Measurements from ENCODE around the gene PLA2G2E. TPM values are rescaled to one million over a fixed set of nuclear protein-coding genes. Genes with fewer than 3 reads are reported as not detected.
"Not testable (repeated sequence)": the region's sequence is repeated elsewhere in the genome, so short reads cannot be mapped to it uniquely, and the experiment has no call there.

PLA2G2E gene
- total RNA-seq, 6 experiments from 2014 or later: not detected

DNA sequence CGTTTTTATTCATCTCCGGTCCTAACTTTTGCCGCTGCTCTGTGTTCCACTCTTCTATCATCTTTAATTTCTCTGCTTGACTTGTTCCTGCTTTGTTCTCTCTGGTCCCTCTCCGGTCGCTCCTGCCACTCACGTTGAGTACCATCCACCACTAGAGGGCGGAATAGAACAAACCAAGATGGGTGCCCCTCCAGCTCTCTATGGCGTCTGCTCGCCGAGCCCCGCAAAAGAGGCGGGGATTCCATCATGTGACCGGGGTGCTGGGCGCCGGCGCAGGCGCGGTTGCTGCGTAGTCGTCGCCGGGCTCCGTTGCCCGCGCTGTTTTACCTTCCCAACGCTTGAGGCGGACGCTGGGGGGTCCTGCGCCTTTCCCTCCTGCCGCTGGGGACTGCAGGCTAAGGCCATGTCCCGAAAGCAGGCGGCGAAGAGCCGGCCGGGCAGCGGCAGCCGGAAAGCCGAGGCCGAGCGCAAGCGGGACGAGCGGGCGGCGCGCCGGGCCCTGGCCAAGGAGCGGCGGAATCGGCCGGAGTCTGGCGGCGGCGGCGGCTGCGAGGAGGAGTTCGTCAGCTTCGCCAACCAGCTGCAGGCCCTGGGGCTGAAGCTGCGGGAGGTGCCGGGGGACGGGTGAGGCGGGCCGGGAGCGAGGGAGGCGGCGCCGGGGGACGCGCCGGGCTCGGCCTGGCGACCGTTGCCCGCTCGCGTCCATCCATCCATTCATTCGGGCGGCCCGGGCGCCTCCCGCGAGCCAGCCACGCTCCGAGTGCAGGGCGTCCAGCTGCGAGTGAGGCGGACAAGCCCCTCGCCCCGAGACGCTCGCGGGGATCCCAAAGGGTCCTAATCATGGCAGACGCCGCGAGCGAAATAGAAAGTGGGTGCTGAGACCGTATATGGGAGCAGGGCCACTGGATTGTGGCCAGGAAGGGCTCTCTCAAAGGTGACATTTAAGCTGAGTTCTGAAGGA is 41.0 kb downstream of the PLA2G2E start, which contains the start of gene OTUD3:
Gene OTUD3, plus strand, starts transcription at position 285 of the 961 bp plus-strand sequence. Its CDS starts 119 bp downstream, at position 404.
- Histone ChIP-seq H3K27ac (peak within 1 kb of the TSS; percentile 76 to 92 (median 83)), H3K36me3 (no peaks in the 10 kb centered on the region), H3K27me3 (no peaks in the 10 kb centered on the region), H3K4me3 (peak within 1 kb of the TSS; percentile 73 to 89 (median 86)), H3K4me1 (peaks cover 0 to 11% (median 0%) of the 10 kb centered on the region in 4 donors), H3K9me3 (no peaks in the 10 kb centered on the region)
- intact Hi-C loops (cut with DNase I): no loop called here
- 0% methylated on average over 38 of the region's 97 CpGs for WGBS (ENCODE audit: insufficient coverage, low coverage, low lambda C conversion rate, missing lambda C conversion rate)
- peak; percentile 93 to 97 (median 96) for DNase-seq
- TF ChIP-seq, protein P1, sequence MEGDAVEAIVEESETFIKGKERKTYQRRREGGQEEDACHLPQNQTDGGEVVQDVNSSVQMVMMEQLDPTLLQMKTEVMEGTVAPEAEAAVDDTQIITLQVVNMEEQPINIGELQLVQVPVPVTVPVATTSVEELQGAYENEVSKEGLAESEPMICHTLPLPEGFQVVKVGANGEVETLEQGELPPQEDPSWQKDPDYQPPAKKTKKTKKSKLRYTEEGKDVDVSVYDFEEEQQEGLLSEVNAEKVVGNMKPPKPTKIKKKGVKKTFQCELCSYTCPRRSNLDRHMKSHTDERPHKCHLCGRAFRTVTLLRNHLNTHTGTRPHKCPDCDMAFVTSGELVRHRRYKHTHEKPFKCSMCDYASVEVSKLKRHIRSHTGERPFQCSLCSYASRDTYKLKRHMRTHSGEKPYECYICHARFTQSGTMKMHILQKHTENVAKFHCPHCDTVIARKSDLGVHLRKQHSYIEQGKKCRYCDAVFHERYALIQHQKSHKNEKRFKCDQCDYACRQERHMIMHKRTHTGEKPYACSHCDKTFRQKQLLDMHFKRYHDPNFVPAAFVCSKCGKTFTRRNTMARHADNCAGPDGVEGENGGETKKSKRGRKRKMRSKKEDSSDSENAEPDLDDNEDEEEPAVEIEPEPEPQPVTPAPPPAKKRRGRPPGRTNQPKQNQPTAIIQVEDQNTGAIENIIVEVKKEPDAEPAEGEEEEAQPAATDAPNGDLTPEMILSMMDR (IDR thresholded peaks at IDR 0.05): peak; percentile 83 to 95 (median 93)
- peak; percentile 80 for TF ChIP-seq POLR2A (IDR thresholded peaks at IDR 0.05)
- peak; percentile 99 for ATAC-seq

DNA sequence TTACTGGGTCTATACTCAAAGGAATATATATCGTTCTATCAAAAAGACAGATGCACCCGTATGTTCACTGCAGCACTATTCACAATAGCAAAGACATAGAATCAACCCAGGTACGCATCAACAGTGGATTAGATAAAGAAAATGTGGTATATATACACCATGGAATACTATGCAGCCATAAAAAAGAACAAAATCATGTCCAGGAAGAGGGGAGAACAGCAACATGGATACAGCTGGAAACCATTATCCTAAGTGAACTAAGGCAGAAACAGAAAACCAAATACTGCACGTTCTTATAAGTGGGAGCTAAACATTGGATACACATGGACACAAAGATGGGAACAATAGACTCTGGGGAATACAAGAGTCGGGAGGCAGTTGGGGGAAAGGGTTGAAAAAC is 42.6 kb downstream of the PLA2G2E start:
- intact Hi-C loops (cut with DNase I): not testable (repeated sequence)
- H3K4me1 ChIP-seq: peaks cover 0 to 11% (median 0%) of the 10 kb centered on the region in 4 donors

DNA sequence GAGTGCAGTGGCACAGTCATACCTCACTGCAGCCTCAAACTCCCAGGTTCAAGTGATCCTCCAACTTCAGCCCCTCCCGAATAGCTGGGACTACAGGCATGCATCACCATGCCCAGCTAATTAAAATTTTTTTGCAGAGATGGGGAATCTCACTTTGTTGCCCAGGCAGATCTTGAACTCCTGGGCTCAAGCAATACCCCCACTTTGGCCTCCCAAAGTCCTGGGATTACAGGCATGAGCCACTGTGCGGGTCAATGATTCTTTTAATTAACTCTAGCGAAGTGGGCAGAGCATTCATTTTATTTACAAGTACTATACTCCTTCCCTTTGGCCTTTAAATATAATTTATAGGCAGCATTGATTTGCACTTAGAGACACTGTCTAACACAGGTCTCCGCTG is 43.8 kb downstream of the PLA2G2E start:
- Histone ChIP-seq H3K27me3 (no peaks in the 10 kb centered on the region), H3K9me3 (no peaks in the 10 kb centered on the region), H3K4me3 (no peak overlapping the region), H3K27ac (no peak overlapping the region), H3K36me3 (no peaks in the 10 kb centered on the region), H3K4me1 (peaks cover 0 to 11% (median 0%) of the 10 kb centered on the region in 4 donors)
- DNase-seq (no peak), ATAC-seq (no peak)
- intact Hi-C loops (cut with DNase I): no loop called here
- TF ChIP-seq, protein P1 (IDR thresholded peaks at IDR 0.05): no peak
- no peak for TF ChIP-seq POLR2A (IDR thresholded peaks at IDR 0.05)
- WGBS (ENCODE audit: insufficient coverage, low coverage, low lambda C conversion rate, missing lambda C conversion rate): 92% methylated on average over 4 of the region's 4 CpGs

More for the DNA sequence above, 42.6 kb downstream of the PLA2G2E start:
- not testable (repeated sequence) for H3K36me3 ChIP-seq, DNase-seq, ATAC-seq, H3K4me3 ChIP-seq, H3K27me3 ChIP-seq, H3K9me3 ChIP-seq, H3K27ac ChIP-seq
- 77% methylated on average over 5 of the region's 5 CpGs for WGBS (ENCODE audit: insufficient coverage, low coverage, low lambda C conversion rate, missing lambda C conversion rate)

GRCh38 chr1:19879227-19879626 is 44.2 kb downstream of the PLA2G2E start:
- Histone ChIP-seq H3K27ac (no peak overlapping the region), H3K4me1 (peaks cover 0 to 11% (median 0%) of the 10 kb centered on the region in 4 donors), H3K9me3 (no peaks in the 10 kb centered on the region), H3K4me3 (no peak overlapping the region), H3K36me3 (no peaks in the 10 kb centered on the region), H3K27me3 (no peaks in the 10 kb centered on the region)
- ATAC-seq: no peak
- DNase-seq: no peak
- TF ChIP-seq POLR2A (IDR thresholded peaks at IDR 0.05): no peak
- TF ChIP-seq, protein P1 (IDR thresholded peaks at IDR 0.05): no peak
- WGBS (ENCODE audit: insufficient coverage, low coverage, low lambda C conversion rate, missing lambda C conversion rate): 70% methylated on average over 4 of the region's 4 CpGs
- intact Hi-C loops (cut with DNase I): no loop called here

GRCh38 chr1:19878637-19878985 is 44.8 kb downstream of the PLA2G2E start:
- no peaks in the 10 kb centered on the region for H3K27me3 ChIP-seq
- WGBS (ENCODE audit: insufficient coverage, low coverage, low lambda C conversion rate, missing lambda C conversion rate): 80% methylated on average over 12 of the region's 12 CpGs
- no peaks in the 10 kb centered on the region for H3K9me3 ChIP-seq
- H3K36me3 ChIP-seq: no peaks in the 10 kb centered on the region
- ATAC-seq (no peak), DNase-seq (no peak)
- no peak overlapping the region for H3K27ac ChIP-seq
- intact Hi-C loops (cut with DNase I): no loop called here
- H3K4me3 ChIP-seq: no peak overlapping the region
- TF ChIP-seq POLR2A (IDR thresholded peaks at IDR 0.05): no peak
- TF ChIP-seq, protein P1 (IDR thresholded peaks at IDR 0.05): no peak
- peaks cover 0 to 8% (median 0%) of the 10 kb centered on the region in 4 donors for H3K4me1 ChIP-seq
